Measurements from ENCODE around the gene SKAP2. TPM values are rescaled to one million over a fixed set of nuclear protein-coding genes. Genes with fewer than 3 reads are reported as not detected.

The SKAP2 gene
- total and polyA plus RNA-seq, 2 experiments from 2014 or later = 2.5 to 4.4 TPM

- H3K4me1 ChIP-seq (ENCODE audit: insufficient read depth) = peaks cover 10% of the 10 kb centered on the region
- H3K4me2 ChIP-seq = no peak overlapping the region
- Mint-ChIP-seq H3K27ac (no peak overlapping the region), H3K36me3 (ENCODE audit: low read depth) (no peaks in the 10 kb centered on the region), H3K4me1 (peaks cover 10% of the 10 kb centered on the region), H3K4me3 (no peak overlapping the region), H3K27me3 (ENCODE audit: insufficient read depth, low read depth, poor library complexity) (peaks cover 2% of the 10 kb centered on the region), H3K9me3 (no peaks in the 10 kb centered on the region)
- no peaks in the 10 kb centered on the region for H3F3A ChIP-seq (replicated peaks; ENCODE audit: low read depth)
- no peak overlapping the region for H3K4me3 ChIP-seq
- ATAC-seq (no peak), DNase-seq (ENCODE audit: low spot score) (no peak)
- no peak overlapping the region for H3K27ac ChIP-seq (ENCODE audit: low read depth)
- H2AFZ ChIP-seq = no peak overlapping the region
- TF ChIP-seq ZNF331 (CRISPR knock-in tag; IDR thresholded peaks at IDR 0.05; ENCODE audit: low read depth) (no peak), POLR2AphosphoS5 (IDR thresholded peaks at IDR 0.05; ENCODE audit: low read depth) (no peak), STAT1 (IDR thresholded peaks at IDR 0.05; ENCODE audit: unreplicated experiment) (no peak), ETS1 (IDR thresholded peaks at IDR 0.05) (no peak), ZNF114 (CRISPR knock-in tag; IDR thresholded peaks at IDR 0.05) (no peak), EZH2phosphoT487 (IDR thresholded peaks at IDR 0.05; ENCODE audit: unreplicated experiment) (no peak), NANOG (IDR thresholded peaks at IDR 0.05; ENCODE audit: borderline replicate concordance) (no peak), JUNB (IDR thresholded peaks at IDR 0.05; ENCODE audit: unreplicated experiment) (no peak), REST (IDR thresholded peaks at IDR 0.05; ENCODE audit: unreplicated experiment) (no peak), CTCF (conservative IDR thresholded peaks at IDR 0.05; ENCODE audit: low read depth in 2 of 2) (no peak), EZH2 (IDR thresholded peaks at IDR 0.05; ENCODE audit: low read depth, unreplicated experiment) (no peak), CREB1 (CRISPR knock-in tag; IDR thresholded peaks at IDR 0.05; ENCODE audit: low read depth) (no peak)
- TF ChIP-seq, protein P1, sequence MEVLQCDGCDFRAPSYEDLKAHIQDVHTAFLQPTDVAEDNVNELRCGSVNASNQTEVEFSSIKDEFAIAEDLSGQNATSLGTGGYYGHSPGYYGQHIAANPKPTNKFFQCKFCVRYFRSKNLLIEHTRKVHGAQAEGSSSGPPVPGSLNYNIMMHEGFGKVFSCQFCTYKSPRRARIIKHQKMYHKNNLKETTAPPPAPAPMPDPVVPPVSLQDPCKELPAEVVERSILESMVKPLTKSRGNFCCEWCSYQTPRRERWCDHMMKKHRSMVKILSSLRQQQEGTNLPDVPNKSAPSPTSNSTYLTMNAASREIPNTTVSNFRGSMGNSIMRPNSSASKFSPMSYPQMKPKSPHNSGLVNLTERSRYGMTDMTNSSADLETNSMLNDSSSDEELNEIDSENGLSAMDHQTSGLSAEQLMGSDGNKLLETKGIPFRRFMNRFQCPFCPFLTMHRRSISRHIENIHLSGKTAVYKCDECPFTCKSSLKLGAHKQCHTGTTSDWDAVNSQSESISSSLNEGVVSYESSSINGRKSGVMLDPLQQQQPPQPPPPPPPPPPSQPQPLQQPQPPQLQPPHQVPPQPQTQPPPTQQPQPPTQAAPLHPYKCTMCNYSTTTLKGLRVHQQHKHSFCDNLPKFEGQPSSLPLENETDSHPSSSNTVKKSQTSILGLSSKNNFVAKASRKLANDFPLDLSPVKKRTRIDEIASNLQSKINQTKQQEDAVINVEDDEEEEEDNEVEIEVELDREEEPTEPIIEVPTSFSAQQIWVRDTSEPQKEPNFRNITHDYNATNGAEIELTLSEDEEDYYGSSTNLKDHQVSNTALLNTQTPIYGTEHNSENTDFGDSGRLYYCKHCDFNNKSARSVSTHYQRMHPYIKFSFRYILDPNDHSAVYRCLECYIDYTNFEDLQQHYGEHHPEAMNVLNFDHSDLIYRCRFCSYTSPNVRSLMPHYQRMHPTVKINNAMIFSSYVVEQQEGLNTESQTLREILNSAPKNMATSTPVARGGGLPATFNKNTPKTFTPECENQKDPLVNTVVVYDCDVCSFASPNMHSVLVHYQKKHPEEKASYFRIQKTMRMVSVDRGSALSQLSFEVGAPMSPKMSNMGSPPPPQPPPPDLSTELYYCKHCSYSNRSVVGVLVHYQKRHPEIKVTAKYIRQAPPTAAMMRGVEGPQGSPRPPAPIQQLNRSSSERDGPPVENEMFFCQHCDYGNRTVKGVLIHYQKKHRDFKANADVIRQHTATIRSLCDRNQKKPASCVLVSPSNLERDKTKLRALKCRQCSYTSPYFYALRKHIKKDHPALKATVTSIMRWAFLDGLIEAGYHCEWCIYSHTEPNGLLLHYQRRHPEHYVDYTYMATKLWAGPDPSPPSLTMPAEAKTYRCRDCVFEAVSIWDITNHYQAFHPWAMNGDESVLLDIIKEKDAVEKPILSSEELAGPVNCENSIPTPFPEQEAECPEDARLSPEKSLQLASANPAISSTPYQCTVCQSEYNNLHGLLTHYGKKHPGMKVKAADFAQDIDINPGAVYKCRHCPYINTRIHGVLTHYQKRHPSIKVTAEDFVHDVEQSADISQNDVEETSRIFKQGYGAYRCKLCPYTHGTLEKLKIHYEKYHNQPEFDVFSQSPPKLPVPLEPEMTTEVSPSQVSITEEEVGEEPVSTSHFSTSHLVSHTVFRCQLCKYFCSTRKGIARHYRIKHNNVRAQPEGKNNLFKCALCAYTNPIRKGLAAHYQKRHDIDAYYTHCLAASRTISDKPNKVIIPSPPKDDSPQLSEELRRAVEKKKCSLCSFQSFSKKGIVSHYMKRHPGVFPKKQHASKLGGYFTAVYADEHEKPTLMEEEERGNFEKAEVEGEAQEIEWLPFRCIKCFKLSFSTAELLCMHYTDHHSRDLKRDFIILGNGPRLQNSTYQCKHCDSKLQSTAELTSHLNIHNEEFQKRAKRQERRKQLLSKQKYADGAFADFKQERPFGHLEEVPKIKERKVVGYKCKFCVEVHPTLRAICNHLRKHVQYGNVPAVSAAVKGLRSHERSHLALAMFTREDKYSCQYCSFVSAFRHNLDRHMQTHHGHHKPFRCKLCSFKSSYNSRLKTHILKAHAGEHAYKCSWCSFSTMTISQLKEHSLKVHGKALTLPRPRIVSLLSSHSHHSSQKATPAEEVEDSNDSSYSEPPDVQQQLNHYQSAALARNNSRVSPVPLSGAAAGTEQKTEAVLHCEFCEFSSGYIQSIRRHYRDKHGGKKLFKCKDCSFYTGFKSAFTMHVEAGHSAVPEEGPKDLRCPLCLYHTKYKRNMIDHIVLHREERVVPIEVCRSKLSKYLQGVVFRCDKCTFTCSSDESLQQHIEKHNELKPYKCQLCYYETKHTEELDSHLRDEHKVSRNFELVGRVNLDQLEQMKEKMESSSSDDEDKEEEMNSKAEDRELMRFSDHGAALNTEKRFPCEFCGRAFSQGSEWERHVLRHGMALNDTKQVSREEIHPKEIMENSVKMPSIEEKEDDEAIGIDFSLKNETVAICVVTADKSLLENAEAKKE (CRISPR knock-in tag; IDR thresholded peaks at IDR 0.05) = no peak
- H3K27me3 ChIP-seq (ENCODE audit: insufficient read depth) = no peaks in the 10 kb centered on the region
- no peaks in the 10 kb centered on the region for H3K79me2 ChIP-seq (replicated peaks; ENCODE audit: insufficient read depth)
- H3K9me2 ChIP-seq (ENCODE audit: insufficient read depth) = no peaks in the 10 kb centered on the region
- no peaks in the 10 kb centered on the region for H3K36me3 ChIP-seq (ENCODE audit: insufficient read depth)
- no peaks in the 10 kb centered on the region for H4K20me1 ChIP-seq (replicated peaks; ENCODE audit: insufficient read depth)
These were observed 181.1 kb downstream of the SKAP2 start for GRCh38 chr7:26683277-26683676.

Measured in GM23338 (cell line).